ENCODE measurements around the gene NNT.
"Not testable (repeated sequence)": the region's sequence is repeated elsewhere in the genome, so short reads cannot be mapped to it uniquely, and the experiment has no call there.

The NNT gene

GRCh38 chr5:43728581-43728980, 125.6 kb downstream of the NNT start:
- DNase-seq: no peak

GRCh38 chr5:43729846-43730478, 127.0 kb downstream of the NNT start:
- DNase-seq: peak; percentile 48

GRCh38 chr5:43730832-43731342, 127.9 kb downstream of the NNT start:
- DNase-seq: no peak

GRCh38 chr5:43731573-43731972, 128.6 kb downstream of the NNT start:
- DNase-seq: no peak

GRCh38 chr5:43745923-43746548, 143.1 kb downstream of the NNT start:
- not testable (repeated sequence) for DNase-seq

- no peak for DNase-seq
These were observed 147.8 kb downstream of the NNT start for GRCh38 chr5:43750809-43751208.

GRCh38 chr5:43753069-43753468, 150.1 kb downstream of the NNT start:
- DNase-seq: no peak
